SK-N-SH (cell line): ENCODE results near the gene SPATA31A3. TPM values are rescaled to one million over a fixed set of nuclear protein-coding genes. Genes with fewer than 3 reads are reported as not detected.
"Not testable (repeated sequence)": the region's sequence is repeated elsewhere in the genome, so short reads cannot be mapped to it uniquely, and the experiment has no call there.

Source experiments
- CTCF ChIA-PET: fragments of 300-600, 350-600 bp; formaldehyde crosslinking; extraction: SDS; loops from one replicate; lab custom pipeline; 2021; lab: Yijun Ruan, JAX
- POLR2A ChIA-PET: fragments of 350-600 bp; sonication (Branson Sonifier 250); formaldehyde crosslinking; extraction: SDS; loops from one replicate; lab custom pipeline; 2020; ENCODE audit warnings: antibody characterized with exemption, inconsistent platforms; lab: Yijun Ruan, JAX
- DNase-seq: peaks from one replicate; pipeline ENCODE4 v3.0.0; 2012
- H2AFZ ChIP-seq: fragments of 200-600 bp; sonication (generic); 2 replicates; pipeline ENCODE4 v1.8.1; 2016; ENCODE audit warnings: antibody characterized with exemption, mild to moderate bottlenecking, low read depth
- H3F3A ChIP-seq: fragments of 200-600 bp; sonication (generic); replicated peaks from 2 replicates; pipeline ENCODE3; 2016; ENCODE audit warnings: antibody characterized with exemption, mild to moderate bottlenecking; ENCODE audit not compliant: insufficient read depth
- H3K27ac ChIP-seq, 2 experiments: fragments of 200-500 bp in 1 of 2; fragments of 200-600 bp in 1 of 2; sonication (Bioruptor generic) in 1 of 2; sonication (generic), shearing (Covaris generic) in 1 of 2; 2 replicates each; pipeline versions ENCODE4 v1.5.1 to v1.6.1; 2014 to 2016; ENCODE audit warnings: low read depth in 2 of 2, inconsistent platforms in 1 of 2, low read length in 1 of 2, mild to moderate bottlenecking in 1 of 2, mixed read lengths in 1 of 2
- H3K27me3 ChIP-seq: fragments of 200-600 bp; sonication (generic), shearing (Covaris generic); 2 replicates; pipeline ENCODE4 v1.6.1; 2016; ENCODE audit warnings: mixed run types; ENCODE audit not compliant: insufficient read depth
- H3K36me3 ChIP-seq, 2 experiments: fragments of 200-500 bp in 1 of 2; fragments of 200-600 bp in 1 of 2; sonication (Bioruptor generic) in 1 of 2; sonication (generic) in 1 of 2; replicated peaks in 1 of 2; 2 replicates each; pipeline versions ENCODE3 to v1.5.1; 2014 to 2016; ENCODE audit warnings: low read length in 1 of 2, mild to moderate bottlenecking in 1 of 2; ENCODE audit not compliant: insufficient read depth in 2 of 2, control insufficient read depth in 1 of 2
- H3K4me1 ChIP-seq, 2 experiments: fragments of 200-500 bp in 1 of 2; fragments of 200-600 bp in 1 of 2; sonication (Bioruptor generic) in 1 of 2; sonication (generic), shearing (Covaris generic) in 1 of 2; 2 replicates each; pipeline versions ENCODE4 v1.5.1 to v1.6.1; 2014 to 2016; ENCODE audit warnings: low read depth in 1 of 2, low read length in 1 of 2, mixed run types in 1 of 2; ENCODE audit not compliant: insufficient read depth in 2 of 2, control insufficient read depth in 1 of 2
- H3K4me2 ChIP-seq: fragments of 200-600 bp; sonication (generic), shearing (Covaris generic); 2 replicates; pipeline ENCODE4 v1.6.1; 2017; ENCODE audit warnings: mixed run types
- H3K4me3 ChIP-seq, 2 experiments: fragments of 200-500 bp in 1 of 2; fragments of 200-600 bp in 1 of 2; sonication (Bioruptor generic) in 1 of 2; sonication (generic), shearing (Covaris generic) in 1 of 2; 2 replicates each; pipeline versions ENCODE4 v1.5.1 to v1.8.1; 2014 to 2016; ENCODE audit warnings: low read depth in 2 of 2, inconsistent platforms in 1 of 2, low read length in 1 of 2, mild to moderate bottlenecking in 1 of 2, mixed read lengths in 1 of 2, moderate library complexity in 1 of 2
- H3K79me2 ChIP-seq: fragments of 200-600 bp; sonication (generic); 2 replicates; pipeline ENCODE4 v1.8.1; 2017; ENCODE audit warnings: mild to moderate bottlenecking; ENCODE audit not compliant: insufficient read depth
- H3K9ac ChIP-seq: fragments of 200-600 bp; sonication (generic); 2 replicates; pipeline ENCODE4 v1.6.1; 2017; ENCODE audit warnings: mixed run types
- H3K9me2 ChIP-seq: fragments of 200-600 bp; sonication (generic); 2 replicates; pipeline ENCODE4 v1.6.1; 2017; ENCODE audit warnings: mixed run types
- H3K9me3 ChIP-seq: fragments of 200-600 bp; sonication (generic); 2 replicates; pipeline ENCODE4 v1.6.1; 2017; ENCODE audit warnings: mixed run types, mild to moderate bottlenecking, moderate library complexity
- H4K20me1 ChIP-seq: fragments of 200-600 bp; sonication (generic); 2 replicates; pipeline ENCODE4 v1.6.1; 2017; ENCODE audit warnings: mild to moderate bottlenecking, mixed run types; ENCODE audit not compliant: insufficient read depth
- WGBS: methylation state at CpG from one replicate; pipeline ENCODE4 v1.1.6; 2017; ENCODE audit warnings: low lambda C conversion rate; 5-methylcytosine and 5-hydroxymethylcytosine counted together
- polyA plus RNA-seq, 3 experiments: library from polyadenylated mRNA; depleted of rRNA; stranded (reverse); fragments of >200 nt; gene quantifications; 2 replicates each; pipeline ENCODE4 v1.2.3, GENCODE V29; 2012

The SPATA31A3 gene
- not detected in 2 replicates for polyA plus RNA-seq (2012; rRNA removed)
- polyA plus RNA-seq (2012; cell fraction: cytosol; rRNA removed), result not detected in 2 replicates
- not detected in 2 replicates for polyA plus RNA-seq (2012; cell fraction: nucleus; rRNA removed)

GRCh38 chr9:66992450-66992849 is at the start of gene SPATA31A3:
Gene SPATA31A3, minus strand, starts transcription at chr9:66992550. Its CDS starts 29 bp downstream, at chr9:66992521.
- DNase-seq, H3K9ac ChIP-seq, H3K4me3 ChIP-seq, H3K9me3 ChIP-seq, POLR2A ChIA-PET, H2AFZ ChIP-seq, H3K27ac ChIP-seq, H3K79me2 ChIP-seq, H3F3A ChIP-seq, H4K20me1 ChIP-seq, H3K4me1 ChIP-seq, H3K4me2 ChIP-seq, H3K9me2 ChIP-seq, H3K27me3 ChIP-seq, CTCF ChIA-PET, H3K36me3 ChIP-seq: not testable (repeated sequence)
- WGBS, result no CpG with 5 or more reads among the region's 7 CpGs

DNA sequence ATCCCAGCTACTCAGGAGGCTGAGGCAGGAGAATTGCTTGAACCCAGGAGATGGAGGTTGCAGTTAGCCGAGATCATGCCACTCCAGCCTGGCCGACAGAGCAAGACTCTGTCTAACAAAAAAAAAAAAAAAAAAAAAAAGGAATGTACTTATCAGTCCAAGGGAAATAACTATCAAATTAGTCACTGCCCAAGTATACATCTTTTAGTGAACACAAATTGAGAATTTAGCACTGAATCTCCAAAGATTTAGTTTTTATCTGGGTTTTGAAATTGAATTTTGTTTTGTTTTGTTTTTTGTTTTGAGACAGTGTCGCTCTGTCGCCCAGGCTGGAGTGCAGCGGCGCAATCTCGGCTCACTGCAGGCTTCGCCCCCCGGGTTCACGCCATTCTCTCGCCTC is 39.8 kb downstream of the SPATA31A3 start:
- H4K20me1 ChIP-seq, POLR2A ChIA-PET, H3F3A ChIP-seq, H3K79me2 ChIP-seq, H3K27me3 ChIP-seq, H3K9me2 ChIP-seq, H3K4me3 ChIP-seq, H3K4me2 ChIP-seq, H3K27ac ChIP-seq, H2AFZ ChIP-seq, H3K4me1 ChIP-seq, CTCF ChIA-PET, H3K36me3 ChIP-seq, H3K9ac ChIP-seq, DNase-seq, H3K9me3 ChIP-seq: not testable (repeated sequence)
- 76% methylated on average over 9 of the region's 11 CpGs for WGBS

GRCh38 chr9:66942400-66943155 is 49.8 kb downstream of the SPATA31A3 start:
- H3K27ac ChIP-seq, H3K9me3 ChIP-seq, H2AFZ ChIP-seq, CTCF ChIA-PET, H3K4me3 ChIP-seq, H3K4me2 ChIP-seq, DNase-seq, H3K27me3 ChIP-seq, H3K79me2 ChIP-seq, H3K36me3 ChIP-seq, H3F3A ChIP-seq, H3K9ac ChIP-seq, H4K20me1 ChIP-seq, POLR2A ChIA-PET, H3K9me2 ChIP-seq, H3K4me1 ChIP-seq: not testable (repeated sequence)
- 15% methylated on average over 5 of the region's 5 CpGs for WGBS

- H3K27me3 ChIP-seq, DNase-seq, H4K20me1 ChIP-seq, H3K9me2 ChIP-seq, H3F3A ChIP-seq, H3K4me3 ChIP-seq, H3K36me3 ChIP-seq, H3K27ac ChIP-seq, CTCF ChIA-PET, H3K9me3 ChIP-seq, H3K4me2 ChIP-seq, H2AFZ ChIP-seq, H3K4me1 ChIP-seq, H3K79me2 ChIP-seq, POLR2A ChIA-PET, H3K9ac ChIP-seq: not testable (repeated sequence)
- WGBS, result 27% methylated on average over 1 of the region's 2 CpGs
These were observed 52.2 kb downstream of the SPATA31A3 start for GRCh38 chr9:66939878-66940830.

- 27% methylated on average over 5 of the region's 5 CpGs for WGBS
- H3K4me3 ChIP-seq, CTCF ChIA-PET, H3K36me3 ChIP-seq, H3K27me3 ChIP-seq, DNase-seq, H3K4me1 ChIP-seq, H3K79me2 ChIP-seq, POLR2A ChIA-PET, H4K20me1 ChIP-seq, H3F3A ChIP-seq, H2AFZ ChIP-seq, H3K9me2 ChIP-seq, H3K4me2 ChIP-seq, H3K27ac ChIP-seq, H3K9me3 ChIP-seq, H3K9ac ChIP-seq: not testable (repeated sequence)
These were observed 54.0 kb downstream of the SPATA31A3 start for GRCh38 chr9:66938322-66938721.

- POLR2A ChIA-PET, H2AFZ ChIP-seq, H4K20me1 ChIP-seq, H3K36me3 ChIP-seq, CTCF ChIA-PET, H3K9ac ChIP-seq, H3K4me2 ChIP-seq, H3K4me3 ChIP-seq, H3K4me1 ChIP-seq, H3K9me2 ChIP-seq, H3F3A ChIP-seq, H3K27ac ChIP-seq, H3K9me3 ChIP-seq, DNase-seq, H3K27me3 ChIP-seq, H3K79me2 ChIP-seq: not testable (repeated sequence)
- 24% methylated on average over 3 of the region's 3 CpGs for WGBS
These were observed 54.7 kb downstream of the SPATA31A3 start for GRCh38 chr9:66937662-66938061.
